Testis (tissue), 2 donors: ENCODE results near the gene SCRN1.

Experiments
- CTCF ChIP-seq, 3 experiments: fragments of 450-650 bp in 2 of 3; fragments of 200-600 bp in 1 of 3; sonication (generic) in 1 of 3; IDR thresholded peaks; one replicate each; pipeline ENCODE4 v1.5.1; 2016 to 2019; ENCODE audit warnings: antibody characterized with exemption in 3 of 3, mild to moderate bottlenecking in 2 of 3, moderate library complexity in 1 of 3
- POLR2A ChIP-seq: fragments of 450-650 bp; IDR thresholded peaks from one replicate; pipeline ENCODE4 v1.6.1; 2017; ENCODE audit warnings: antibody characterized with exemption, mild to moderate bottlenecking, moderate library complexity

GRCh38 chr7:29953726-29954347 lies 35.8 kb downstream of the SCRN1 start:
- TF ChIP-seq POLR2A: no peak
- no peak for TF ChIP-seq CTCF (IDR thresholded peaks at IDR 0.05)
